Activated naive CD4-positive, alpha-beta T cell treated with anti-CD3 and anti-CD28 coated beads, Interleukin-2, amount 50 U/mL, for 72 hours (primary cell): Measurements from ENCODE around the gene SPPL3. TPM values are rescaled to one million over a fixed set of nuclear protein-coding genes. Genes with fewer than 3 reads are reported as not detected.
A peak's percentile ranks its signal among the peaks of the same experiment; 100 is the strongest.
"Not testable (repeated sequence)": the region's sequence is repeated elsewhere in the genome, so short reads cannot be mapped to it uniquely, and the experiment has no call there.

Source experiments
- ATAC-seq, 2 donors: fragments of 150-1000 bp; cut with Tn5 transposase; 2 replicates each; pipeline ENCODE4 v1.10.0; 2021; ENCODE audit warnings: mild to moderate bottlenecking in 2 of 2, moderate library complexity in 2 of 2
- DNase-seq, 2 donors: peaks; one replicate each; pipeline ENCODE4 v3.0.0; 2021 to 2022; ENCODE audit warnings: low spot score in 2 of 2
- H3K27ac Mint-ChIP-seq, 2 donors: one replicate each; pipeline ENCODE4 v1.8.0; 2022; ENCODE audit warnings: mild to moderate bottlenecking in 2 of 2, mixed read lengths in 2 of 2
- H3K36me3 Mint-ChIP-seq, 2 donors: one replicate each; pipeline ENCODE4 v1.8.0; 2022; ENCODE audit warnings: mixed read lengths in 2 of 2
- H3K9me3 Mint-ChIP-seq, 2 donors: one replicate each; pipeline ENCODE4 v1.8.0; 2022; ENCODE audit warnings: mixed read lengths in 2 of 2
- total RNA-seq, 2 donors: library from RNA; stranded (reverse); gene quantifications; one replicate each; pipeline ENCODE4 v1.2.3, GENCODE V29; 2022

The SPPL3 gene
- total RNA-seq, 2 donors from 2014 or later, result 26.7 to 33.3 TPM

- Mint-ChIP-seq H3K27ac (peak overlapping the region; percentile 24 to 65), H3K9me3 (peaks cover 20 to 24% of the 10 kb centered on the region in 2 donors), H3K36me3 (peaks cover 33 to 44% of the 10 kb centered on the region in 2 donors)
- DNase-seq, result no peak
- ATAC-seq, result no peak
Measured at GRCh38 chr12:120795441-120796178, 108.5 kb downstream of the SPPL3 start.

GRCh38 chr12:120793357-120793756 is 110.8 kb downstream of the SPPL3 start:
- Mint-ChIP-seq H3K27ac (peak overlapping the region in 1 of 2 donors; percentile 52), H3K9me3 (peaks cover 20 to 24% of the 10 kb centered on the region in 2 donors), H3K36me3 (peaks cover 27 to 50% of the 10 kb centered on the region in 2 donors)
- DNase-seq (no peak), ATAC-seq (no peak)

GRCh38 chr12:120792456-120792855 is 111.7 kb downstream of the SPPL3 start:
- peak overlapping the region; percentile 44 to 52 for H3K27ac Mint-ChIP-seq
- H3K36me3 Mint-ChIP-seq, result peaks cover 25 to 52% of the 10 kb centered on the region in 2 donors
- ATAC-seq, DNase-seq: not testable (repeated sequence)
- H3K9me3 Mint-ChIP-seq, result peaks cover 18 to 24% of the 10 kb centered on the region in 2 donors

- Mint-ChIP-seq H3K27ac (peak overlapping the region in 1 of 2 donors; percentile 14), H3K36me3 (peaks cover 18 to 45% of the 10 kb centered on the region in 2 donors), H3K9me3 (peaks cover 14 to 20% of the 10 kb centered on the region in 2 donors)
- no peak for ATAC-seq
- DNase-seq, result no peak
Measured at GRCh38 chr12:120791669-120792176, 112.4 kb downstream of the SPPL3 start.

- DNase-seq, result no peak
Measured at GRCh38 chr12:120790114-120790513, 114.0 kb downstream of the SPPL3 start.

GRCh38 chr12:120787889-120788288 is 116.3 kb downstream of the SPPL3 start:
- DNase-seq (no peak), ATAC-seq (no peak)
- Mint-ChIP-seq H3K9me3 (no peaks in the 10 kb centered on the region), H3K36me3 (peaks cover 0 to 11% of the 10 kb centered on the region in 2 donors), H3K27ac (peak overlapping the region in 1 of 2 donors; percentile 18)

More at GRCh38 chr12:120790114-120790513, 114.0 kb downstream of the SPPL3 start:
- H3K9me3 Mint-ChIP-seq, result peaks cover 6% of the 10 kb centered on the region in 2 donors
- ATAC-seq, result no peak
- no peak overlapping the region for H3K27ac Mint-ChIP-seq
- peaks cover 6 to 29% of the 10 kb centered on the region in 2 donors for H3K36me3 Mint-ChIP-seq

- ATAC-seq, result peak; percentile 64 to 72
Measured at GRCh38 chr12:120784804-120785203, 119.4 kb downstream of the SPPL3 start.

GRCh38 chr12:120783197-120783596 is 121.0 kb downstream of the SPPL3 start:
- DNase-seq (peak in 1 of 2 donors; percentile 36), ATAC-seq (peak; percentile 87 to 89)
- Mint-ChIP-seq H3K9me3 (no peaks in the 10 kb centered on the region), H3K27ac (peak overlapping the region; percentile 63 to 79), H3K36me3 (peaks cover 0 to 12% of the 10 kb centered on the region in 2 donors)

More at GRCh38 chr12:120784804-120785203, 119.4 kb downstream of the SPPL3 start:
- Mint-ChIP-seq H3K27ac (no peak overlapping the region), H3K9me3 (no peaks in the 10 kb centered on the region), H3K36me3 (peaks cover 0 to 20% of the 10 kb centered on the region in 2 donors)
- DNase-seq, result no peak

GRCh38 chr12:120775862-120776552 is 128.2 kb downstream of the SPPL3 start:
- H3K27ac Mint-ChIP-seq, result peak overlapping the region in 1 of 2 donors; percentile 10
- DNase-seq (no peak), ATAC-seq (no peak)
- H3K9me3 Mint-ChIP-seq, result no peaks in the 10 kb centered on the region
- no peaks in the 10 kb centered on the region for H3K36me3 Mint-ChIP-seq

GRCh38 chr12:120774169-120774916 is 129.8 kb downstream of the SPPL3 start:
- Mint-ChIP-seq H3K9me3 (no peaks in the 10 kb centered on the region), H3K27ac (peak overlapping the region; percentile 3 to 72), H3K36me3 (no peaks in the 10 kb centered on the region)
- DNase-seq (no peak), ATAC-seq (peak; percentile 71 to 79)

- H3K36me3 Mint-ChIP-seq, result no peaks in the 10 kb centered on the region
- peak overlapping the region; percentile 30 to 92 for H3K27ac Mint-ChIP-seq
- H3K9me3 Mint-ChIP-seq, result no peaks in the 10 kb centered on the region
- no peak for ATAC-seq
- no peak for DNase-seq
Measured at GRCh38 chr12:120771097-120771496, 133.1 kb downstream of the SPPL3 start.

- Mint-ChIP-seq H3K9me3 (no peaks in the 10 kb centered on the region), H3K36me3 (no peaks in the 10 kb centered on the region), H3K27ac (peak overlapping the region in 1 of 2 donors; percentile 38)
- DNase-seq (no peak), ATAC-seq (no peak)
Measured at GRCh38 chr12:120767071-120768024, 136.8 kb downstream of the SPPL3 start.

GRCh38 chr12:120766566-120766965 is 137.6 kb downstream of the SPPL3 start:
- DNase-seq (no peak), ATAC-seq (no peak)
- no peaks in the 10 kb centered on the region for H3K36me3 Mint-ChIP-seq
- no peaks in the 10 kb centered on the region for H3K9me3 Mint-ChIP-seq
- peak overlapping the region in 1 of 2 donors; percentile 38 for H3K27ac Mint-ChIP-seq

GRCh38 chr12:120764816-120765215 is 139.3 kb downstream of the SPPL3 start:
- H3K27ac Mint-ChIP-seq, result no peak overlapping the region
- H3K9me3 Mint-ChIP-seq, result no peaks in the 10 kb centered on the region
- ATAC-seq (no peak), DNase-seq (no peak)
- no peaks in the 10 kb centered on the region for H3K36me3 Mint-ChIP-seq

GRCh38 chr12:120763250-120763649 is 140.9 kb downstream of the SPPL3 start:
- Mint-ChIP-seq H3K27ac (peak overlapping the region; percentile 63 to 93), H3K36me3 (no peaks in the 10 kb centered on the region), H3K9me3 (no peaks in the 10 kb centered on the region)
- ATAC-seq (no peak), DNase-seq (no peak)
